ENCODE data around the gene SPATA32. TPM values are rescaled to one million over a fixed set of nuclear protein-coding genes. Genes with fewer than 3 reads are reported as not detected.

SPATA32 gene
- total RNA-seq, 1 experiment from 2014 or later: not detected

DNA sequence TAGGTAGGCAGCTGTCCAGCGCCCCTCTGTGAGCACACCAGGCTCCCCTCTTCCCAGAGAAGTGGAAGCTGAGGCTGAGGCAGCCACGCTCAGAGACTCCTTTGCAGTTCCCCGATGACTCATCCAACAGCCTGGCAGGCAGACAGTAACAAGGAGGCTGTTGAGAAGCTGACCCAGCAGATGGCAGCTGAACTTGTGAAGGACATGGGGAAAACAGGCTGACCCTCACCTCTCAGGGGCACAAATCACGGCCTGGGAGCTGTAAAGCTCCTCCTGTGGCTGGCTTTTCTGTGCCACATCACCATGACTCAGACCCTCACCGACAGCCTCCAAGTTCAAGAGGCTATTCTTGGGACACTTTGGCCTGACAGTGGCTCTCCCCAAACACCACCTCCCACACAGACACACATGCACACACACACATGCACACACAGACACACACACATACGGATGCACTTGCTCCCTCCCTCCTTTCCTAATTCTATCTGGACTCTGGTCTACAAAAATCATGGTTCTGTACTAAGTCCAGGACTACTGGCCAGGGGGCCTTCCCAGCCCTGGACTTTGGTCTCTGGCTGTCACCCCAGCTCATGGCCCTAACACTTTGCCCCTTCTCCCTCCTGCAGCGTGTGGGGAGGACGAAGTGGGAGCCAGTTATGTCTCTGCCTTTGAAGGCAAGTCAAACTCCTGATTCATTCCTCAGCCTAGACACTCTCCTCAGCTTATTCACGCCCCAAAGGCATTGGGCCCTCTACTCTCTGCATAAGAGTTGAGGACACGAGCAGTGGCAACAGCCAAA, 31.7 kb upstream of the SPATA32 start:
- DNase-seq (ENCODE audit: low read depth): peak; percentile 99

DNA sequence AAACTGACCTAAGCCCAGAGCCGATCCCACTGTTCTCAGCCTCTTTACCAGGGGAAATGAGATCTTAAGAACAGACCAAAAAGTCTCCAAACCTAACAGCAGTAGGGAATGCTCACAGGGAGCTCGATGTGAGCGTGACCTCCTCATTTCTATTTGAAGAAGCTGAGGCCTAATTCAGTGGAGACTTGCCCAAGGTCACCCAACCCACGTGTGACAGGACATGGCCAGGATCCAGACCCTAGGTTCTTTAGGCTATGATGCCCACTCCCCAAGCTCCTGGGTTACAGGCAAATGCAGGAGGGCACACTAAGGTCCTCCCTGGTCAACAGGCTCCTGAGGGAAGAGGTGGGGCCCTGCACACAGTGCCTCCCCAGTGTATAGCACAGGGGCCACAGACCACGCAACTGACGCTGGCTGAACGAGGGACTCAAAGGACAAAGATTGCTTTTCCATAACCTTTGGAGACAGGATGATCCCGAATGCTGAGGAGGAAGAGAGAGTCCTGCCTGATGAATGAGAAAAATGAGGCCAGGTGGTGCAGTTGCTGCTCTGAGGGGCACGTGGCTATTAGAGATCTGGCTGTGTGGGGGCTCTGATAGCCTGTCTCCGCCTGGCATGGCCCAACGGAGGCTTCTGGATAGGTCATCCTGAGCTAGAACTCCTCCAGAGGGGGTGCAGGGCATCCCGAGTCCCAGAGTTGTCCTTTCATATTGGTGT, 31.0 kb upstream of the SPATA32 start:
- DNase-seq (ENCODE audit: low read depth): no peak

DNA sequence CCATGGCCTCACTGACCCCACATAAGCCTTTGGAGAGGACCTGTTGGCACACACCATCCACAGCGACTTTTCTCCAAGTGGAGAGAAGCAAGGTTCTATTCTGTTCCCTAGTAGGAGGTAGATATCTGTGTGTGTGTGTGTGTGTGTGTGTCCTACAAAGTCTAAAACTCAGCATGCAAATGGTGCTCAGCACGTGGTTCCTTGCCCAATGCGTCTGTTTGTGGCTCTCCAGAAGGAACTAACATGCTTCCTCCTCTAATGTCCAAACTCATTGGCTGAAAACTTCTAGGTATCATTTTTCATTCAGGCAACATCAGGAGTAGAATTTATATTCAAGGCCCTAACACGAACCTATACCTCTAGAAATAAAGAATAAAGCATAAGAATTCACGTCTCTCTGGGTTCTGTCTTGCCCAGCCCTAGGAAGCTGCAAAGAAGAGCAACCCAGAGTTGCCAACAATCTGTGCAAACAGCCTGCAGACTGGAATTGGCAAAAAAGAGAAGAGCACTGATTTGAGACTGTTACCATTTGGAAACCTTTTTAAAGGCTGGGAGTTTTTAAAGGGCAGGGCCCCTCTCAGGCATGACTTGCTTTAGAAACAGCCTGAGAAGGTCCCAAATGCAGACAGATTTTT, 29.4 kb upstream of the SPATA32 start:
- no peak for DNase-seq (ENCODE audit: low read depth)

- DNase-seq (ENCODE audit: low read depth): no peak
Measured at GRCh38 chr17:45290269-45290765, 28.4 kb upstream of the SPATA32 start.

DNA sequence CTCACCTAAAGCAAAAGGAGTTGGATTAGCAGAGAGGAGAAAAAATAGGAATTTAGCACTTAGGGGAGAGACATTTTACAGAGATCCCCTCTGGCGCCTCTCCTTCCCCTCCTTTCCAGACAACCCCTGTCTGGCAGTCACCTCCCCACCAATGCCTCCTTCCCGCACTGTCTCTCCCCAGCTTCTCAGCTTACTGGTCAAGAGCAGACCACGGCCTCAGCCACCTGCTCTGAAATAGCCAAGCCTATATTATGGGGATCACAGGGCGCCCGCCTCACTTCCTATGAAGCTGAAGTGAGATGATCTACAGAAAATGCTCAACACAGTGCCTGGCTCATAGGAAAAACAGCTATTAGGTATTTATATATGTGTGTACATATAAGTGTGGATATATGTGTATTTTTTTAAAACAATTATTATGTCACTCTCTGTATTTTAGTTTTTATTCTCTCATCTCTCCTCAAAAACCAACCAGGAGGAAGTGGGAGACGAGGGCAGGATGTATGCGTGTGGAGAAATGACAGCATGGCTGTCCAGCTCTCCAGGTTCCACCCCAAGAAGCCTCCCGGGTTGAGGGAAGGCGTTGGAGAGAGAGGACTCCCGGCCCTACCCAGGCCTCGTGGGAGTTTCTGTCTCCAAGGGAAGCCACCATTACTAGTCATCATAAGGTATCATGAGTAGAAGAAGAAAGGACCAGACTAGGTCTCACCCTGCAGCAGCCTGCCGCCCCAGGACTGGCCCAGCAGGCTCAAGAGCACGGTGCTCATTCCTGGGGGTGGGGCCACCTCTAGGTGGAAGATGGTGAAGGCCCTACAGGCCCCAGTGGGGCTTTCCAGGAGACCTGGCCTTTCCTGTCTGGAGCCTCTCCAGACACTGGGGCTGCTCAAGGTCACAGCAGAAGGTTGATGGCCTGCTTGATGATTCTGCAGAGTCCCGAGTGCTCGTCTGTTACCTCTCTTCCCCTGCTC, 27.7 kb upstream of the SPATA32 start:
- DNase-seq (ENCODE audit: low read depth): no peak

DNA sequence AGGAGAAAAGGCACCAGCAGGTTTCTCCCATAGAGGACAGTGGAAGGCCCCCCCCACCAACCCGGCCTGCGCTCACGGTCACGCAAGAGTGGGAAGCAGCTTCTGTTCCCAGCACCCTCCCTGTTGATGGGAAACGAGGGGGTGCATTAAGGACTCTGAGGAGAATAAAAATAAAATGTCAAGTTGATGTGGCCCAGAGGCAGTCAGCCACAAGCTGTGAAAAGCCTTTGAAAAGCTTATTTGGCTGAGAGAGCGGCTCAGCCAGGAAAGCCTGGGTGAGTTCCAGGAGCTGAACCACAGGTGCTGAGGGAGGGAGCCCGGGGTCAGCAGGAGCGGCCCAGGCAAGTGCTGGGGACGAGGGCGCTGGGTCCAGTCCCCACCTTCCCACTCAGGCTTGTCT, 26.9 kb upstream of the SPATA32 start:
- no peak for DNase-seq (ENCODE audit: low read depth)

- peak; percentile 81 for DNase-seq (ENCODE audit: low read depth)
Measured at GRCh38 chr17:45287526-45288500, 25.9 kb upstream of the SPATA32 start.

- DNase-seq (ENCODE audit: low read depth): no peak
Measured at GRCh38 chr17:45286286-45286685, 24.4 kb upstream of the SPATA32 start.

DNA sequence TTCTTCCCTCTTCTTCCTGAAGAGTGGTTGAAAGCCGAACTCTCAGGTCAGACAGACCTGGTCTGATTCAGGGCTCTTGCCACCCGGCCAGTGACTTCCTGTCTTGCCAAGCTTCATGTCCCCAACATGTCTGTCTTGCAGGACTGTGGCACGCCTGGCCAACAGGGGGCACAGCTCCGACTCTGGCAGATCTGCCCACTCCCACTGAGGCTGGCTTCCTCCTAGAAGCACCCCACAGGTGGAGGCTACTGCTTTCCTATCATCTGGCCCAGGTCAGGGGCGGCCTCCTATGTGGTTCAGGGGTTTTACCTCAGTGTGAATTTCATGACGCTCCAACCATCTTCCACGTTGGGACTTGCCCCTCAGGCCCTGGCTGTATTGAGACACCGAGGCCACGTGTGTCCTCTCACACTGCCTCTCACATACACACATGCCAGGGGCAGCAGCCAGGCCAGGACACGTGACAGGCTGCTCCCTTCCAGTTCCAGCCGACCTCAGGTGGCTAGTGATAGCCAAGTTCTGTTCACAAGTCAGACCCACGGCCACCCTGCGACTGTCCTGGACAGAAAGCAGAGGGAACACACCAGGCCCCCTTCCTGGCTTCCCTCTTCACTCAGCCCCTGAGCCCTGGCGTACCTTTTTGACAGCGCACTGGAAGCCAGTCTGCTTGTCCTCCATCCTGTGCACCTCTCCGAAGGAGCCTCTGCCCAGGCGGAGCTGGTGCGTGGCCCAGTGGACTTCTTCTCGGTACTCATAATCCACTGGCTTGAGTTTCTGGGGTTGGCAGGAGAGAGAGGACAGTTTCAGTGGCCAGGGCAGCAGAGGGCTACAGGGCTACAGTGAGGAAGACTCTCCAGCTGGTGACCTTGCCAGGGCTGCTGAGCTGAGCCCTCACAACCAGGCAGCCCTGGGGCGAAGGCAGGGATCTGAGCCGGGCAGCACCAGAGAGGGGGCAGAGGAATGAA, 22.6 kb upstream of the SPATA32 start:
- DNase-seq (ENCODE audit: low read depth): no peak

- DNase-seq (ENCODE audit: low read depth): no peak
Measured at GRCh38 chr17:45283711-45284110, 21.8 kb upstream of the SPATA32 start.

- DNase-seq (ENCODE audit: low read depth): peak; percentile 27
Measured at GRCh38 chr17:45282683-45283644, 21.1 kb upstream of the SPATA32 start.

DNA sequence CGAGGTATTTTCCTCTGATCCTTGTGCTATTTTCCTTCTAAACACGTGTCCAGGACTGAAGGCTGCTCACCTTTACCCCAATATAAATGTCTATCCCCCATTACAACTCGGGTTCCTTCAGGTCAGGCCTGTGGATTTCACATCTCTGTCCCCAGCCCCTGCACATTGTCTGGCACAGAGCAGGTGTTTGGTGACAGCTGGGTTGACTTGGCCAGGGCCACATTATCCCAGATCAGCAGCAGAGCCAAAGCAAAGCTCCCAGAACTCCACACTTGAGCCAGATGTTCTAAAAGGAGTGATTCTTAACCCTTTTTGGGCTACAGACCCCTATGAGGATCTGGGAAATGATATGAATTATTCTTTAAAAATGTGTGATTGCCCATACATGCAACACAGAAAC, 18.0 kb upstream of the SPATA32 start:
- no peak for DNase-seq (ENCODE audit: low read depth)

DNA sequence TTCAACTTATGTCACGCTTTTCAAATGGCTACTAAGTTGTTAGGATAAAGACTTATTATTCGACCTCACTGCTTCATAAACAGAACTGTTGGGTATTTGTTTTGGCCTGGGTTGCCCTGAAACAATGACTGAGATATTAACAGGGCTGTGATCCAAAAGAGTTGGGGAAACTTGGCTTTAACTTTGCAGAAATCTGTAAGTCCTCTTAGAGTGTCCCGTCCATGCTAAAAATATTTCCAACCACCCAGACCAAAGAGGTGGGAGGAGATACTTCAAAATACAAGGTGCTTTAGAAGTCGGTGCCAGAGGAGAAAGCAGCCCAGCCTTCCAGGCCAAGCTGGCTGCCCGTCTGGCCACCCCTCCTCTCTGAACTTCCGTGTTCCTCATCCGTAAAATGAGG, 16.1 kb upstream of the SPATA32 start:
- DNase-seq (ENCODE audit: low read depth): peak; percentile 28

DNA sequence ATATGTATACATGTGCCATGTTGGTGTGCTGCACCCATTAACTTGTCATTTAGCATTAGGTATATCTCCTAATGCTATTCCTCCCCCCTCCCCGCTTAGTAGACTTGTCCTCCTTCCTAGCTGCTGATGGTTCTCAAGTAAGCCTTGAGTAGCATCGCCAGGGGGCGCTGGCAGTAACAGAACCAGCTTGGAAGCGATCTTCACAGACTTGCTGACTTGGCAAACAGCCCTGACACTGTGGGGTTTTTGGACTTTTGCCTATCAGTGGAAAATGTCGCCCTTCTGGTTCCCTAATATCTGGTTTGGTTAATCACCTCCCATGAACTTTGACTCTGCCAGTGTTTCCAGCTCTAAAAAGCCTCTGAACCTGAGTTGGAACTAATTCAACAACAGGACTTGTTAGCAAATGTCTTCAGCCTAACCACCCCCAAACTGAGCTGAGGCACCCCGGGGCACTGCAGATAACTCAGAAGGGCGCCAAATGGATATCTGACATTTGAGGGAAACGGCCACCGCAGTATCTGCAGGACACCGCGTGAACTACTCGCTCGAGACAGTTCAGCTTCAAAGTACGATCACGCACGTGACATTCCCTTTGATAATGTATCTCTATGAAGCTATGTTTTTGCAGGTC, 15.4 kb upstream of the SPATA32 start:
- peak; percentile 85 for DNase-seq (ENCODE audit: low read depth)

- DNase-seq (ENCODE audit: low read depth): peak; percentile 33
Measured at GRCh38 chr17:45276031-45276430, 14.1 kb upstream of the SPATA32 start.

GRCh38 chr17:45274033-45274432, 12.1 kb upstream of the SPATA32 start:
- DNase-seq (ENCODE audit: low read depth): no peak

DNA sequence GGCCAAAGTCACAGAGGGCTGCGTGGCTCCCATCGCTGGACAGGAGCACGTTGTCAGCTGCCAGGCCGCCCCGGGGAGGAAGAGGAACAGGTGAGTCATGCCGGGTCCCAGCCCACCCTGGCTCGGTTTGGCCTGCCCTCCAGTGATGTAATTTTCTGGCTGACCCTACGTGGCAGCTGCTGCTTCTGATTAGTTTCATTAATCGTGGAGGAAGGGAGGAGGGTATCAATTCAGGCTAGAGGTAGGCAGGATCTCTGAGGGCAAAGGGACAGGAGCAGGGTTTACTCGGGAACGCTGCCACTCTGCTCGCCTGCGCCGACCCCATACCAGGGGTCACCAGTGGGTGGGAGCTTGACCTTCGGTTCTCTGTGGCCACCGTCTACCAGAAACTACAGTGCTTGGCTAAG, 11.7 kb upstream of the SPATA32 start:
- no peak for DNase-seq (ENCODE audit: low read depth)
